ENCODE measurements around the gene POLE.

GRCh38 chr12:132719954-132720324 is 32.8 kb upstream of the POLE start:
- TF ChIP-seq CTCF (IDR thresholded peaks at IDR 0.05): no peak
- no peak for TF ChIP-seq POLR2A (IDR thresholded peaks at IDR 0.05)

Measured in lower leg skin (tissue), 3 donors.